Activated CD4-positive, alpha-beta T cell treated with anti-CD3 and anti-CD28 coated beads for 4 hours (primary cell): ENCODE measurements around the gene ZC3H11A.
A peak's percentile ranks its signal among the peaks of the same experiment; 100 is the strongest.
"Not testable (repeated sequence)": the region's sequence is repeated elsewhere in the genome, so short reads cannot be mapped to it uniquely, and the experiment has no call there.

Source experiments
- DNase-seq, 2 donors: peaks; one replicate each; pipeline ENCODE4 v3.0.0-alpha.2; 2020

ZC3H11A gene

DNA sequence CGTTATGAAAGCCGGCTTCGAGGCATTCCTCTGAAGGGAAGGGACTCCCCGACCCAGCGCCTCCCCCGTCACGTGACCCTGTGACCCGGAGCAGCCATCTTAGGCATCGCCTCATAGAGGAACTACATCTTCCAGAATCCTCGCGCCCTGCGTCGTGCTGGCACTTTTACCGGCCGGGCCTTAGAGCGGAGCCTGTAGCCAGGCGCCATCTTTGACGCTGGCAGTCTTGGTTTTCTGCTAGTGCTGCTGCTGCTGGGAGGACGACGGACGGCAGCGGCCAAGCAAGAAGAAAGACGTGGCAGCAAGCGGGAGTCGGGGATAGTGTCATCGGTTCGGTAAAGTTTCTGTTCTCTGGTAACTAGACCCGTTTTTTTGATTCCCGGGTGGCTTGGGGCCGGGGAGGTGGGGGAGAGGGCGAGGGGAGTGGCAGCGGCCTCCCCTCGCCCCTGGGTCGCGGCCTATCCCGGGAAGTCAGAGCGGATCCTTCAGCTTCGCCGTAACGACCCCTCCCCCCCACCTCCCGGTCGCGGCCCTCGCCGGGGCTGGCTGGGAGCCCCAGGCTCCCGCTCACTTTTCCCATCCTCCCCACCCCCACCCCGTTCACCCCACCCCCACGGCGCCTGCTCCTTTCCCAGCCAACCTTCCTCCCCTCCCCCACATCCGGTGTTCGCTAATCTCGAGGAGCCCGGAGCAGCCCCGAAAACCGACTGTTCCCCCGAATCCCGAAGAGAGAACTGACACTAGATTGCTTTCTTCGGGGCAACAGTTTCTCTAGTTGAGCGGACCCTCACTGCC is at the start of gene ZC3H11A, which contains the start of gene ZBED6:
TSS of gene ZC3H11A (plus strand) at position 183 of the 795 bp plus-strand sequence. CDS start 21,448 bp downstream, outside the sequence.
TSS of gene ZBED6 (plus strand) at position 183 of the 795 bp plus-strand sequence. CDS start 1,900 bp downstream, outside the sequence.
- peak; percentile 98 to 99 for DNase-seq

DNA sequence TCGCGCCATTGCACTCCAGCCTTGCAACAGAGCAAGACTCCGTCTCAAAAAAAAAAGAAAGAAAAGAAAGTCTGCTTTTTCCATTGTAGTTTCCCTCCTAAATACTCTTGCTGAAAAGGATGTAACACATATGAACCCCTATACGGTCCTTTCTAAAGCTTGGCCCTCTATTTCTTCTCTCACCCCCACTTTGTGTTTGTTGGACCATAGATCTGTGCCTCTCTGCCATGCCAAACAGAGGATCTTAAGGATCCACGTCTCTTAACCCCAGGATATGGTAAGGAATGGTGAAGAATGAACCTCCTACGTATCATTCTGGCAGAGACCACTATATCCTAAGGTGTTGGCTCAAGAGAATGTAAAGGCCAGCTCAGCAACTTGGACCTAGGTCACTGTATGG is 49.1 kb upstream of the ZC3H11A start:
- no peak for DNase-seq

DNA sequence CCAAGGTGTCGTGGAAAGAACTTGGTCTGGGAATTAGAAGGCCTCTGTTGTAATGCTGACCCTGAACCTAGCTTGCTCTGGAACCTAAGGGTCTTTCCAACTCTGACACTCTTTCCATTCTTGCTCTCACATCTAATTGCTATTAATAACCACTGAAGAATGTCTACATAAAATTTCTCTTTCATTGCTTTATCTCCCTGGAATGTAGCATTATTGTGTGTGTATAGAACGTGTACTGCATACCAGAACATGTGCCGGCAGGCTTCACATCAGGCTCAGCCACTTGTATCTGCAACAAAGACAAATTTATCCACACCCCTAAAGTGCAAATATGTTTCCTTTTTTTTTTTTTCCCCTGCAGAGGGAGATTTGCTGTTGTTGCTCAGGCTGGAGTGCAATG is 44.4 kb upstream of the ZC3H11A start:
- DNase-seq = no peak

DNA sequence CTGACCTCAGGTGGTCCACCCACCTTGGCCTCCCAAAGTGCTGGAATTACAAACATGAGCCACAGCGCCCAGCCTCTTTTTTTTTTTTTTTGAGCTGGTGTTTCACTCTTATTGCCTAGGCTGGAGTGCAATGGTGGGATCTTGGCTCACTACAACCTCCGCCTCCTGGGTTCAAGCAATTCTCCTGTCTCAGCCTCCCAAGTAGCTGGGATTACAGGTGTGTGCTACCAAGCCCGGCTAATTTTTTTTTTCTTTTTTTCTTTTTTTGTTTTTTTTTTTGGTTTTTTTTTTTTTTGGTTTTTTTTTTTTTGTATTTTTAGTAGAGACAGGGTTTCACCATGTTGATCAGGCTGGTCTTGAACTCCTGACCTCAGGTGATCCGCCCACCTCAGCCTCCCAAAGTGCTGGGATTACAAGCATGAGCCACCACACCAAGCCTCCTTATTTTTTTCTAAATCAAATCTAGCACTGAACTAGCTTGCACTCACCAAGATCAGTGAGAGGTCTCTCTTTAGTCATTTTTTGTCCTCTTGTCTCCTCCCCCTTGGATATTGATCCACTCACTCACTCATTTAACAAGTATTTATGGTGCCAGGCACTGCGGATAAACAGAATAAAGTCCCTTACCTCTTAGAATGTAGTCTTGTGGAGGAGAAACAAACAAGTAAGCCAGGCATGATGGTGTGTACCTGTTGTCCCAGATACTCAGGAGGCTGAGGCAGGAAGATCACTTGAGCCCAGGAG is 43.6 kb upstream of the ZC3H11A start:
- DNase-seq = not testable (repeated sequence)

DNA sequence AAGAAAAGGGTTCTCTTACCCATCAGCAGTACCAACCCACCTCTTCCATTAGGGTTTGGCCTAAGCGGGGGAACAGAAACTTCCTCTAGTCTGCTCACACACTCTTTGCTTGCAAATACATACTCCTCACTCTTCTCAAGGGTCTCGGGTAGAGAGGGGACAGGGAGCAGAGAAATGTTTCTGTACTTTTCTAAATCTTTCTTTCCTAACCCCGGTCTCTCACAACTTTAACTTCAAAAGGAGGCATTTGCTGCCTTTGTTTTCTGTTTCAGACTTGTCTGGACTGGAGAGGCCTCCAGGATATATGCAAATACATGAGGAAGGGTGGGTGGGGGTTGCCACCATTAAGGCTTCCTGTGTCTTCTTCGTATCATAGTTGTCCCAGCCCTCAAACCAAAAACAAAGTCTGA is 41.0 kb upstream of the ZC3H11A start:
- DNase-seq = peak; percentile 16 to 28

DNA sequence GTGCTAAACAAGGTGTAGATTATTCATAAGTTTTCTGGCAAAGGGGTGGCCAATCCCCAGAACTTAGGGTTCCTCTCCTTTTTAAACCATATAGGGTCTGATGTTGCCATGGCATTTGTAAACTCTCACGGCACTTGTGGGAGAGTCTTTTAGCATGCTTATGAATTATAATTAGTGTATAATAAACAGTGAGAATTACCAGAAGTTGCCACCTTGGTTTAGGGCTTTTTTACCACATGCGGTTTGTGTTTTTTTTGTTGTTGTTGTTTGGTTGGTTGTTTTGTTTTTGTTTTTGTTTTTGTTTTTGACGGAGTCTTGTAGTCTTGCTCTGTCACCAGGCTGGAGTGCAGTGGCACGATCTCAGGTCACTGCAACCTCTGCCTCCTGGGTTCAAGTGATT is 39.4 kb upstream of the ZC3H11A start:
- DNase-seq = no peak

DNA sequence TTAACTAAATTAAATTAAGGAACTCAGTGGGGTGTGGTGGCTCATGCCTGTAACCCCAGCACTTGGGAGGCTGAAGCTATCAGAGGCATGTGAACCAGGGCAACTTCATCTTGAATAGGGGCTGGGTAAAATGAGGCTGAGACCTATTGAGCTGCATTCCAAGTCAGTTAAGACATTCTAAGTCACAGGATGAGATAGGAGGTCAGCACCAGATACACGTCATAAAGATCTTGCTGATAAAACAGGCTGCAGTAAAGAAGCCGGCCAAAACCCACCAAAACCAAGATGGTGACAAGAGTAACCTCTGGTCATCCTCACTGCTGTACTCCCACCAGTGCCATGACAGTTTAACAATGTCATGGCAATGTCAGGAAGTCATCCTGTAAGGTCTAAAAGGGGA is 36.7 kb upstream of the ZC3H11A start:
- DNase-seq = not testable (repeated sequence)

DNA sequence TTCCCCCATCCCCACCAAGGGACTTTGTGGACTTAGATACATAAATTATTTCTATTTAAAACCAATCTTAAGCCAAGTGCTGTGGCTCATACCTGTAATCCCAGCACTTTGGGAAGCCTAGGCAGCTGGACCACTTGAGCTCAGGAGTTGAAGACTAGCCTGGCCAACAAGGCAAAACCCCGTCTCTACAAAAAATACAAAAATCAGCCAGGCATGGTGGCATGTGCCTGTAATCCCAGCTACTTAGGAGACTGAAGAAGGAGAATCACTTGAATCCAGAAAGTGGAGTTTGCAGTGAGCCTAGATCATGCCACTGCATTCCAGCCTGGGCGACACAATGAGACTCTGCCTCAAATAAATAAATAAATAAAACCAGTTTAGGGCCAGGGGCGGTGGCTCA is 34.9 kb upstream of the ZC3H11A start:
- DNase-seq = no peak

DNA sequence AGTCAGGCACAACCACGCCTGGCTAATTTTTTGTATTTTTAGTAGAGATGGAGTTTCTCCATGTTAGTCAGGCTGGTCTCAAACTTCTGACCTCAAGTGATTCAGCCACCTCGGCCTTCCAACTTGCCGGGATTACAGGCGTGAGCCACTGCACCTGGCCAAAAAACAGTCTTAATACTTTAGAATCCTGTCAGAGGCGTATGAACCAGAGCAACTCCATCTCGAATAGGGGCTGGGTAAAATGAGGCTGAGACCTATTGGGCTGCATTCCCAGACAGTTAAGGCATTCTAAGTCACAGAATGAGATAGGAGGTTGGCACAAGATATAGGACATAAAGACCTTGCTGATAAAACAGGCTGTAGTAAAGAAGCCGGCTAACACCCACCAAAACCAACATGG is 33.5 kb upstream of the ZC3H11A start:
- DNase-seq = not testable (repeated sequence)

DNA sequence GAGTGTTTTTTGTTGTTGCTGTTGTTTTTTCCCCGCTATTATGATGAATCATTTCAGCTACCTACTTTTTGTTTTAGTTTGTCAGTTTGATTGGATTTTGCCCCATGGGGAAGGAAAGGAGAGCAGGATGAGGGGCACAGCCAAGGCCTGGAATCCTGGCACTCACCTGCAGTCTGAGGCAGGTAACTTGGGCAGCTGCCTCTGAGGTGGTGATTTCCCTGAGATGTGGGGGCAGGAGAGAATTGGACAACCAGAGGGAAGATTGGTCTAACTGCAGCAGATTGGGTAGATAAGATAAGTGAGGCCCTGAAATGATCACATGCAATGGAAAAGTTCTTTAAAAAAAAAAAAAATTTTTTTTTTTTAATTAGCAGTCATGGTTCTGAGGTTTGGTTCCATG is 31.9 kb upstream of the ZC3H11A start:
- DNase-seq = no peak

DNA sequence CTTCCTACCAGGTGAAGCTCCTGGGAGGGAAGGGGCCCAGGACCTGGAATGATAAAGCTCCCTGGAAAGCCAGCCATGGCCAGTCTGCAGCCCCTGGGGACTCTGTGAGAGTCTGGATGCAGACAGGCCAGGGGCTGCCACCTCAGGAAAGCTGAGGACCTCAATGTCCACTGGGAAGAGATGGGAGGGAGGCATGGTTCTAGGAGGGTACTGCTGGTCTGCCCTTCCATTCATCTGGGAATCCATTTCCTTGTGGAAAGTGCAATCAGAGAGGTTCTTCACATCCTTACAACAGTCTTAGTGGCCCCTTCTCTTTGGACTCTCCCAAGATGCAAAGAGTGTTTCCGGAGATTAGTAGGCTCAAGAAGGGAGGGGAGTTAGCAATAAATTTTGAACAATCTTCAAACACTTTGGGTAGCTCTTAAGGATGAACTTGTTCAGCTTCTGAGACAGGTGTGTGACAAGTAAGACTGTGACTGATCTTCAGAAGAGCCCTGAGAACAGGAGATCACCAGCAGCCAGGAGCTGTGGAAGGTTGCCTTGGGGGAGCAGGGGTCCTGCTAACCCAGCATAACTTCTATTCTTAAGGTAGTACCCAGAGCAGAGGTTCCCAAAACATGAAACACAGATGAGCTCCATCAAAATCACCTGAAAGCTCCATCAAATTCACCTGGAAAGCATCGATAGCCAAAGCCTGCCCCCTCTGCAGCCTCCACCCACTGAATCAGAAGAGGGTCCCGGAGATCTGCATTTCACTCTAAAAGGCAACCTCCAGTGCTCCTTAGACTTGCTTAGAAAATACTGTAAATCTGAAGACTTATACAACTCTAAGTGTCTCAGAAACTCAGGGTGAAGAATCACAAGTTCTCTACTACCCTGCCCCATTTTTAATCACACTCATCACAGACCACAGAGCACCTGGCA is 31.1 kb upstream of the ZC3H11A start:
- no peak for DNase-seq

DNA sequence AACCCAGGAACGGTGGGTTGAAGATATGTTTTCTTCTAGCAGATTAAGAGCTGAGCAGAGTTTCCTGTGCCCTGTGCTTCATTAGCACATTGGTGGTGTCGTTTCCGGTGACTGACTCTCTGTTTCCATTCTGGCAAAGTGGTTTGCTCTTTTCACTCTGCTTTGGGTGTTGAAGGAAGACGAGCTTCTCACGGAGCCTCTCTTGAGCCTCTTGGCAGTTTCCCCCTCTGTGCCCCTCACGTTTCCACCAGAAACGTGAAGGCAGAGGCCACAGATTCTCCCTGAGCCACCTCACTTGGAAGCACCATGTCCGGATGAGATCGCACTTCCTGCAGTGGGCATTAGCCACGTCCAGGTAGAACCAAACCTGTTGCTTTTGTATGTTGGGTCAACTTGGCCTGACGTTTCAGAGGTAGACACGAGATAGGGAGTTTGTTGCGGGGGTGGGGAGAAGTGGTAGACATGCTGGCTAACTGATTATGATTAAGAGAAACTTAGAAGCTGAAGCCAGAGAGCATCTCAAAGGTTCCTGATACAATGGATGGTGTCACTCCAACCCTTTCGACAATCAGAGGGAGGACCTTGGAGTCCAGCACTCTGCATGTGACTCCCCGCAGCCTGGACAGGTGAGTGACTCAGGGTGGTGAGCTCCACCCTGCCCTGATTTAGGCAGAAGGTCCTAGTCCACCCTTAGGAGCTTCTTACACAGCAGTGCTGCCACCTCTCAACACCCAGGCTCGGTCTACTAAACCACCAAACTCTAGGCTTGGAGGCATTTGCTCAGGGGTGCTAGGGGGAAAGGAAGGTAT is 30.2 kb upstream of the ZC3H11A start, which contains the start of gene LAX1:
TSS of gene LAX1 (plus strand) at position 155 of the 809 bp plus-strand sequence. CDS start at position 538, 383 bp downstream.
- DNase-seq = peak; percentile 80 to 81

DNA sequence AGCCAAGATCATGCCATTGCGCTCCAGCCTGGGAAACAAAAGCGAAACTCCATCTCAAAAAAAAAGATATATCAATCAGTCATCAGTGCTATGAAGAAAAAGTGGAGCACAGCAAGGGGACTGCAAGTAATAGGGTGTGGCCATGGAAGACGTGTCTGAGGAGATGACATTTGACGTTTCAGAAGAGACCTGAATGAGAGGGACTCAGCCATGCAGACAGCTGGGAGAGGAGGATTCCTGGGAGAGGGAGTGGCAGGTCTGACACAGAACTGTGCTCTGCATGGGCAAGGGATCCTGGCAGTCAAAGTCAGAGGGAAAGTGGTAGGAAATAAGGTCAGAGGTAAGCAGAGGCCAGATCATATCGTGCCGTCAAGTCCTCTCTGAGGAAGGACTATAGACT is 27.2 kb upstream of the ZC3H11A start:
- DNase-seq = no peak

DNA sequence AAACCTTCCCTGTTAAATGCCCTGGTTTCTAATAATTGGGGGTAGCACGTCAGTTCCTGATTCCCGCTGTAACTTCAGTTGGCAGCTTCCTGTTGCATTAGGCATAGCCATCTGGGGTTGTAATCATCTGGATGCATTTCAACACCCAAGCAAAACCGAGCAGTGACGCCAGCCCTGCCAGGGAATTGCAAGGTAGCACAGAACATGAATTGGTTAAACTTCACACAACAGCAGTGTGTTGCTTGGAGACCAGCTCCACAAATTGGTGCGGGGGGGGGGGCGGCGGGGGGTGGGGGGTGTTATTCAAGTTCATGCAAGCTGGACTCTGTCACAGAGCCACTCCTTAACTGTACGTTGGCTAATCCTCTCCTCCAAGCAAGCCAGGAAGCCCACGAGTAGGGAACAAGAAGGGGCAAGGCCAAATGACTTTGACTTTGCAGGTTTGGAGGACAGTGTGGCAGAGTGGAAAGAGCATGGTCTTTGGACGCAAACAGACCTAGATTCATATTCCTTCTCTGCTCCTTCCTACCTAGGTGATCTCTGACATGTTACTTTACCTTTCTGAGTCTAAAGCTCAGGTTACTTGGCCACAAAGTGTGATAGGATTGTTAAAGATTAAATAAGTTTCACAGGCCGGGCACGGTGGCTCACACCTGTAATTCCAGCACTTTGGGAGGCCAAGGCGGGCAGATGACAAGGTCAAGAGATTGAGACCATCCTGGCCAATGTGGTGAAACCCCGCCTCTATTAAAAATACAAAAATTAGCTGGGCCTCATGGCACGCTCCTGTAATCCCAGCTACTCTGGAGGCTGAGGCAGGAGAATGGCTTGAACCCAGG is 25.7 kb upstream of the ZC3H11A start:
- no peak for DNase-seq

DNA sequence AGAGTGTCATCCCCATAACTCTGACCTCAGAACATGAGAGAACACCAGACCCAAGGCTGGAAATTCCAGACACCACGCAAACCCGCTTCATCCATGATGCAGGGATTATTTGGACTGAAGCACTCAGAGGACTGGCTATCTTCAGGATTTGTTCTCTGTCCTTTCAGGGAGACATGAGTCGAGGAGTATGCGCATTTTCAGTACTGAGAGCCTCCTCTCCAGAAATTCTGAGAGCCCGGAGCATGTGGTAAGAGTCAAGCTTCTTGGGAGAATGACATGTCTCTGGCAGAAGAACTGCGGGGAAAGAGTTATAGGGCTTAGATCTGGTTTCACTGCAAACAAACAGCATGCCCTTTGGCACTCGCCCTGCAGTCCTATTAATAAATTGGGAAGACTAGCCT is 23.5 kb upstream of the ZC3H11A start:
- DNase-seq = no peak

DNA sequence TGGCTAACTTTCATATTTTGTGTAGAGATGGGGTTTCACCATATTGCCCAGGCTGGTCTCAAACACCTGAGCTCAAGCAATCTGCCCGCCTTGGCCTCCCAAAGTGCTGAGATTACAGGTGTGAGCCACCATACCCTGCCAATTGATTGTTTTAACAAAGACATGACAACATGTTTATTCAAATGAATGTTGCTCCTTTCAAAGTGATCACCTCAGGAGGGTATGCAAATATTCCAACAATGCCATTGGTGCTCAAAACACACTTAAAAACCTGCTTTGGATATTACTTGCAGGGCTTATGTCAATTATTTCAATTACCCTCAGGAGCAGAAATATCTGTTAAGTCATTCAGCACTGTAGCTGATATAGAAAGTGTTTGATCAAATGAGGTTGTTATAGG is 22.6 kb upstream of the ZC3H11A start:
- no peak for DNase-seq

DNA sequence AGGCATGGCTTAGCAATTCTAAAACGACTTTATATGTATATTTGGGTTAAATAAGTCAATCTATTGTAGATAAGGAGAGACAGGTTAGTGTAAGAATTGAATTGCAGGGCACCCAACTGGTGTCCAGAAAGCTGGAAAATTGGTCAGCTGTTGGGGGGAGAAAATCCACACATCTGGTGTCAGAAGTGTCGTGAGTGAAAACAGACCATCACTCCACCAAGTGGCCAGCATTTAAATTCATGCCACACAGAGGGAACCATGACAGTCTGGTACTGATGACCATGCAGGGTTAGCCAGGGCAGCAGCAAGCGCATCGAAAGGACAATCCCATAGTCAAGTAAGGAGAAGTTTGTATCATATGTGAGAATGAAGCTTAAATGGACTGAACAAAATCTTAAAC is 18.8 kb upstream of the ZC3H11A start:
- DNase-seq = no peak

DNA sequence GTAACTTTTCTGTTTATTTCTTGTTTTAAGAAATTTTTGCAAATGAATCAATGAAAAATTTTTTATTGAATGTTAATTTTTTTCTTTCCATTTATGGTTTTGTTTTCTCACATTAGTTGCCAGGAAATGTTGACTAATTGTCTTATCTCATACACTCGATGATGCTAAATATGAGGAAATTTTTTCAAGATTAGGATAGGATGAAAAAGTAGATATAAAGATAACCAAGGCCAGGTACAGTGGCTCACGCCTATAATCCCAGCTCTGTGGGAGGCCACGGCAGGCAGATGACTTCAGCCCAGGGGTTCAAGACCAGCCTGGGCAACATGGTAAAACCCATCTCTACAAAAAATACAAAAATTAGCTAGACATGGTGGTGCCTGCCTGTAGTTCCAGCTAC is 17.8 kb upstream of the ZC3H11A start:
- DNase-seq = no peak

DNA sequence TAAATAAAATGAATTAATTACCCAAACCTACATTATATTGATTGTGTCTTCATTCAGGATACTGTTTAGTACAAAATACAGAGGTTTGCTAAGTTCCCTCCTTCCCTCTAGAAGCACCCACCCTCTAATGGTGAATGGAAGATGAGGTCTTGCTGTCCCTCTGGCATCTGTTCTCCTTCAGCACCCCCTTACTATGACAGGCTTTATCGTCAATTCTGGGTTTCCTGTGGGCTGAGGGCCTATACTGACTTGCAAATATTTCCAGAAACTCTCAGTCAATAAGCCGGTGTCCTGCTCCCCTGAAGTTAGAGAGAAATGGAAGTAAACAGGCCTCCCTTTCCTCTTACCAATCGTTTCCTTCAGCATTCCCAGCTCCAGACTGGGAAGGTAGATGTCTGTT is 17.3 kb upstream of the ZC3H11A start:
- no peak for DNase-seq

DNA sequence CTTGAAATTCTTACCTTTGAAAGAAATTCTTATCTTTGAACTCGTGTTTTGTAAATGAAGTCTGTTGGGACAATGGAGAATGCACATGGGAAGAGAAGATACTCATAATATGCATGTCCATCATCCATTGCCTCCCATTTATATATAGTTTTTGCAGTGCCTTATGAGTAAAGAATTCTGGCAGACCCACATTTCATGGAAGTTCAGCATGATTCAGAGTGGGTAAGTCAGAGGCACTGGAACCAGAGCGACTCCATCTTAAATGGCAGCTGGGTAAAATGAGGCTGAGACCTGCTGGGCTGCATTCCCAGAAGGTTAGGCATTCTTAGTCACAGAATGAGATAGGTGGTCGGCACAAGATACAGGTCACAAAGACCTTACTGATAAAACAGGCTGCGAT is 16.6 kb upstream of the ZC3H11A start:
- DNase-seq = no peak

DNA sequence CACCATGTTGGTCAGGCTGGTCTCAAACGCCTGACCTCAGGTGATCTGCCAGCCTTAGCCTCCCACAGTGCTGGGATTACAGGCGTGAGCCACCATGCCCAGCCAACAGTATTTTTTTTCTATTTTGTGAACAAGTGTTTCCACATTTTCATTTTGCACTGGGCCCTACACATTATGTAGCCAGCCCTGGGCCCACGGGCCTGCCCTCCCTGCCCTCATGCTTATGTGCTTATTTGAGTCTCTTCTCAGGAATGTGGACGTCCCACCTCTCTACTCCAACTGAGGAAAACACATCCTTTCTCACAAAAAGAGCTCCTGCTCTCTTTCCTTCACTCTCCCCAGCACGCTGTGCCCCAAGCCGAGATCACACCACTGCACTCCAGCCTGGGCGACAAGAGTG is 13.5 kb upstream of the ZC3H11A start:
- no peak for DNase-seq
